Measurements from ENCODE around the gene HACL1.

- no peak for TF ChIP-seq CTCF (conservative IDR thresholded peaks at IDR 0.05; ENCODE audit: low read depth, low read length)
- TF ChIP-seq EZH2 (IDR thresholded peaks at IDR 0.05; ENCODE audit: borderline replicate concordance, low read depth, low read length, poor library complexity, severe bottlenecking), result no peak
Measured at GRCh38 chr3:15649858-15650257, 48.5 kb upstream of the HACL1 start.
